PC-3 (cell line): Measurements from ENCODE around the gene SLC25A26.

Source experiments
- CTCF ChIP-seq: fragments of 300-600 bp; sonication (generic); conservative IDR thresholded peaks from 2 replicates; pipeline ENCODE4 v1.5.1; 2017; ENCODE audit warnings: antibody characterized with exemption, low read depth, mild to moderate bottlenecking, low read length
- EZH2 ChIP-seq: fragments of 300-600 bp; sonication (generic); IDR thresholded peaks from one replicate; pipeline ENCODE4 v1.6.1; 2017; ENCODE audit warnings: antibody characterized with exemption, mild to moderate bottlenecking, low read length; ENCODE audit not compliant: unreplicated experiment
- EZH2phosphoT487 ChIP-seq: fragments of 300-600 bp; sonication (generic); IDR thresholded peaks from 2 replicates; pipeline ENCODE4 v1.6.1; 2018; ENCODE audit warnings: mild to moderate bottlenecking, antibody characterized with exemption, low read length, borderline replicate concordance

- TF ChIP-seq CTCF (no peak; the same call in 1 of the 2 replicates), EZH2 (no peak), EZH2phosphoT487 (no peak)
Observed at GRCh38 chr3:66195347-66195783, 25.4 kb upstream of the SLC25A26 start.
